NCI-H1105 treated with DMSO at 0.1 percent for 48 hours (cell line): ENCODE results near the gene CCDC24.

Experiments
- DNase-seq: peaks from one replicate; lab custom pipeline; 2025; lab: John Stamatoyannopoulos, UW

The CCDC24 gene

DNA sequence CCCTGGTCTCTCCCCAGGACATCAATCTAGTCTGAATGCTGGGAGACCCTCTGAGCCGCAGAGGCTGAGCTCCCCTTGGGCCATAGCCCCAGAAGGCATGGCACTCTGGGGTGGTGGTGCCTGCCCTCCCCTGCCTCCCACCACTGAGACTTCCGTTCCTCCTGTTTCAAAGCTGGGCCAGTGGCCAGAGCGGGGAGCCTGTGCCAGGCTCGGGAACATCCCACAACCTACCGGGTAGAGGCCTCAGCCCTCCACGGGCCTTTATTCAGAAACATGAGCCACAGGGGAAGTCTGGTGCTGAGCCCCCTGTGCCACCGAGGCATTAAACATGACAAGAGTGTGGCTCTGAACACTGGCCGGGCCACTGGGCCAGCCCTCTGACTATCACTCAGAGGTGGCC, 8.1 kb downstream of the CCDC24 start:
- no peak for DNase-seq

GRCh38 chr1:44000122-44000665, 8.8 kb downstream of the CCDC24 start:
- no peak for DNase-seq

GRCh38 chr1:44002165-44002564, 10.8 kb downstream of the CCDC24 start:
- no peak for DNase-seq

DNA sequence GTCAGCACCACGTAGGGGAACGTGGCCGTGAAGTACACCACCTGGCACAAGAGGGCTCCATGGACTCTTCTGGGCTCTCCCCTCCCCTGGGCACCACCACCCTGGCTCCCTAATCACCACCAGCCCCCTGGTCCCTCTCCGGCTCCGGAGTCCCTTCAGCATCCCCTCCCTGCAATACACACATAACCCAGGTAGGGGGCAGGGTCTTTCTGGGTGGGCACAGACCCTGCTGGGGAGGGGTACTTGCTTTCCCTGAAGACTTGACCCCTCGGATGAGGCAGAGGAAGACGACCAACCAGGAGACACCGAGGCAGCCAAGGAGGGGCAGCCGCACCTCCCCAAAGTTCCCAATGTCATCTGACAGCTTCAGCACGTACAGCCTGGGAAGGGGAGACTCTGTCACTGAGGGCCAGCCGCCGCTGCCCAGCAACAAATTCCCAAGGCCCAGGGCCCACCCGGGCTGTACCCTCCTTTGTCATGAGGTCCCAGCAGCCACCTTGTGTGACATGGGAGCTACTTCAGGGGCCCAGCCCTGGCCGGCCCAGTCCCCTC, 11.3 kb downstream of the CCDC24 start:
- no peak for DNase-seq

DNA sequence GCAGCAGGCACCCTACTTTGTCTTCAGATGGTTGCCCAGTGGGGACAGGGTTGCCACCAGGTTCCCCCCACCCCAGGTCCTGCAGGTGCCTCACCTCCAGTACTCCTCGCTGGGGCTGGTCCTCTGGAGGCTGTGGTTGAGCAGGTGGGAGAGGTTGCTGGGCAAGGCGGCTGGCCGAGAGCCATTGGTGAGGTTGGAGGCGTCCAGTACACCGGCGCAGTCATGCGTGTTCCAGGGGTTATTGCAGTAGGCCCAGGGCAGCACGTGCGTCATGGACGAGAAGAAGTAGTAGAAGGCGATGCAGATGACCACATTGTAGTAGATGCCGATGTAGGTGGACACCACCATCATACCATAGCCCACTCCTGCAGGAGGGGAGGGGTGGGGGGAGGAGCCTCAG, 16.9 kb downstream of the CCDC24 start:
- DNase-seq = no peak

GRCh38 chr1:44010935-44011471, 19.6 kb downstream of the CCDC24 start:
- DNase-seq = no peak

GRCh38 chr1:44012404-44012803, 21.0 kb downstream of the CCDC24 start:
- DNase-seq = peak; percentile 9

DNA sequence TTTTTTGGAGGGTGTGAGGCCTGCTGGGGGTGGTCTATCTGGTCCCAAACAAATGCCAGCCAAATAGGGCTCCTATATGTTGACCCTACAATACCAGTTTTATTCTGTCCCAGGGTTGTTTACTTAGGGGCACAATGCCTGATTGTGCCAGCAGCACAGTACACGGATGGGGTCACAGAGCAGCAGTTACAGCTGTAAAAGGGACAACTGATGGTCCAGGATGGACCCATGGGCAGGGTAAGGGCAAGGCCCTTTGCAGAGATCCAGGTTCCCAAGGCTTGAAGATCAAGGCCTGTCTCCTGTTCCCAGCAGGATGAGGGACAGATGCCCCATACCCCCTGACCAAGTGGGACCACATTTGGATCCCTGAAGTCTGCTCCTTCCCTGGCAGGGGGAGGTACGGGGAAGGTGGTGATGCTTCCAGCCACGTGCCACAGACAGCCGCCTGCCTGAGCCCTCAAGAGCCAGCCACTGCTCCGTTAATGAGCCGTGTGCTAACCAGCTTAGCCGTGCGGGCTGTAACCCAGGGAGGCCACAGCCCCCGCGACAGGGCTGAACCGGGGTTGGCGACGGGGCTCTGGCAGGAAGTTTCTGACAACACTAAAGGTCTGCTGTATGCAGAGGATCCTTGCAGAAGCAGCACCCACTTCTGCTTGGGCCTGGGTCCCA, 21.7 kb downstream of the CCDC24 start:
- DNase-seq = no peak

GRCh38 chr1:44013949-44014348, 22.6 kb downstream of the CCDC24 start:
- no peak for DNase-seq

DNA sequence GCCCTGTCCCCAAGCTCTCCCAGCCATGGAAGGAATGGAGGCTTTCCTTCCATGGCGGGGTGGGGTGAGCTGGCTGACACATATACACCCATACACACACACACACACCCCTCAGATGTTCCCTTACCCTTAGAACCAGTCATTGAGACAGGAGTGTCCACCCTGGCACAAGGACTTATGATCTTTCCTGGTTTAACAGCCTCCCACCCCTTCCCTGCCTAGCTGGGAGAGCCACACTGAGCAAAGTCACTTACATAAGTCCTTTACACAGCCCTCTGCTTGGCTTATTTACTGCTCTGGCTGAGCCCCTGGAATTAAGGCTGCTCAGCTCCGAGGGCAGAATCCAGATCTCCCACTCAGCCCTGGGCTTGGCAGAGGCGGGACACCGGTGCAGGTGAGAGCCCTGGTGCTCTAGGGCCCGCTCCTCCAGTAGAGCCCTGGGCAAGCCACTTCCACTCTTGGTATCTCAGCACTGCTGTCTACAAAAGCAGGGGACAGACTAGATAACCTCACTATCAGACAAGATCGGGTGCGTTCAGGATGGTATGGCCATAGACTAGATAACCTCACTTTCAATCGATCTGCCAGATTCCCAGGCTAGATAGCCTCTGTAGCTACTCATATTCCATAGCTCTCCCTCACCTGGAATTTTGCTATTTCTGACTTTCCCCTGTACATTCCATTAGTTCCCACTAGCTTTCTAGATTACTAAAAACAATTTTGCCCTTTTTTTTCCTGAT, 23.1 kb downstream of the CCDC24 start:
- no peak for DNase-seq

- no peak for DNase-seq
Measured at GRCh38 chr1:44015206-44015605, 23.8 kb downstream of the CCDC24 start.

GRCh38 chr1:44016041-44016889, 24.9 kb downstream of the CCDC24 start:
- DNase-seq = no peak

DNA sequence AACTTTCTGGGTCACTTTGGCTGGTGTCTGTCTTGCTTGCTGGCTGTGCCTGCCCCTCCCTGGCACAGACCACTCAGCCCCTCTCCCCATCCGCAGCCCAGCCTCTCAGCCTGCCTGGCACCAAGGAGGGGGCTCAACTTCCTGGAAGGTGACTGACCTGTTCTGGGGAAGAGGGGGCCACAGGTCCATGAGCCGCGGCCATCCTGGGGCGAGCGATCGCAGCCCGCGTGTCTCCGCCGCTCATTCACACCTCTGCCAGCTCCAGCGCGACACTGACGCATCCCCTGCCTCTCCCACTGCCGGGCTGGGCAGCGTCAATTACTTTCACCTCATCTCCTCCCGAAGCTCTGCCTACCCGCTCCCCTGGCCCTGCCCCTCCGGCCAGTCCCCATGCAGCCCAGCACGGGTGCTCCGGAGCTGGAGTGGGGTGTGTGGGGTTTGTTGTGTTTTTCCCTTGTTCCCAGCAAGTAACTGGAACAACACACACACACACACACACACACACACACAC, 25.5 kb downstream of the CCDC24 start:
- no peak for DNase-seq

- DNase-seq = no peak
Measured at GRCh38 chr1:44019466-44019948, 28.1 kb downstream of the CCDC24 start.

GRCh38 chr1:44020464-44020863, 29.1 kb downstream of the CCDC24 start:
- no peak for DNase-seq

DNA sequence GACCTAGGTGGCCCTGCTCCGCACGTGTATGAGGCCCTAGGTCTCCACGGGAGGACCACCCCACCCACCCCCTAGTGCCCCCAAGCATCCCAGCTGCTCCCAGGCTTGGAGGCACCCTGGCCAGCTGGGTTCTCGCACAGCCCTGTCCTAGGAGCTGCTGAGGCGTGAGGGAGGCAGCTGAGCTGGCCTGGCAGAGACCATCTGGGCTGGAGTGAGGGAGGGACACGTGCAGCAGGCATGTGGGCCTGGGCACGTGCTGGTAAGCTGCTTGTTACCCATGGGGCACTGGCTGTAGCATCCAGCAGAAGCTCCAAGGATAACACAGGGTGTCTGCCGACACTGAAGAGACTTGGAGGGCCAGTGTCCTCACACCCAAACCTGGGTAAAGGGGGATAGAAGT, 29.8 kb downstream of the CCDC24 start:
- no peak for DNase-seq

DNA sequence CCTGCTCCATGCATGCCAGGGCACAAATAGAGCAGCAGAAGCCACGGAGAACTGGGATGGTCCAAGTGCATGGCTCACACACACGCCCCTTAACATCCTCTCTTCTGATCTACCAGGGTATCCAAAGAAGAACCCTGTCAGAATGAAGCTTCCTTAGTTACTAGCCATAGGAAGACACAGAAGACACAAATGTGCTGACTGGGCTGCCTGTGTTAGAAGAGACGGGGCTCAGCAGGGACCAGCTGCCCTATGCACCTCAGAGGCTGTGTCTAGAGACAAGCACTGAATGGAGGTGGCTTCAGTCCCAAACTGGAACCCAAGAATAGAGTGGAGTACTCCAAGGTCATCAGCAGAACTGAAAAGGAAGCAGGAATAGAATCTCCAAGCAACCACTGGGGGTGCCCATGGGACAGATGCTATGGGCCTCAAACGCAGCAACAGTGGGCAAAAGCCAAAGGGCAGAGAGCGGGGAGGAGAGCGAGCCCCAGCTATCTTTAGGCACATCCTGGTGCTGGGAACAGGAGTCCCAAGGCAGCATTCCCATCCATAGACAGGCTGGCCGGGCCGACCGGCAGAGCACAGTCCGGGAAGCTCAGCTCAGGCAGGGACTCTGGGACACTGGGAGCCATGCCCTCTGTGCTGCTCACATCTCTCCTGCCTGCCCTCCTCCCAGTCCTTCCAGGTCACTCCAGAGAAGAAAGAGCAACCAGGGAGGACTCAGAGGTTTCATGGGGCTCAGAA, 30.4 kb downstream of the CCDC24 start:
- no peak for DNase-seq

DNA sequence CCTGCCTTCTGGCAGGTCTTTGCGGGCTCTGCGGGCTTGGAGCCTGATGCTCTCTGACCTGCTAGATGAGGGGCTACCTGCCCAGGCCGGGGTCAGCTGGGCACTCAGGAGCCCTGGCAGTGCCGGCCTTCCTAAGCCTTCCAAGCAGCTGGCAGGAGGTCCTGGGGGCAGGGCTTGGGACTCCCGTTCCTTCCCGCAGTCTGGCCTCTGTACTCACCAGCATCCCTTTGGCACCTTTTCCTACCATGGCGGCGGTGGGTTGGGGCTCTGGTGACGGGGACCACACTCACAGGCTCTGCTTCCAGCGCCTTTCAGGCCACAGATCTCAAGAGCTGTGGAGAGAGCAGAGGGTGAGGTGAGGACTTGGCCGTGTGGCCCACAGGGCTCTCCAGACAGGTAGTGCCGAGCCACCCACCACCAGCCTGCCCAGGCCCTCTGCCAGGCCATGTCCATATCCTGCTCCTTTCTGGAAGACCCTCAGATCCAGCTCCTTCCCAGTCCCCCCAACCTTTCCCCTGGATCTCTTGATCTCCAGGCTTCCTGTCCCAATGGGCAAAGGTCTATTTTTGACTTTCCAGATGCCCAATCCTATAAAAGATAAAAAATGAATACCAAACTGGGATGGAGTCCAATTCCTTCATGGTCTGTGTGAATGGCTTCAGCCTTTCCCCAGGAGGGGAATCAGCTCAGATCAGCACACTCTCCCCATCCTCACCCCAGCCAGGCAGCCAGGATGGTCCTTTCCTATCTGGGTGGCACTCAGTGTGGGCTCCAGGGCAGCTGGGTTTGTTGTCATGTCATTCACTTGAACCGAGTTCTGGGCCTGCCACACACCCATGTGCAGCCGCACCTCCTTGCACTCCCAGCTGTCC, 32.9 kb downstream of the CCDC24 start:
- no peak for DNase-seq

- DNase-seq = no peak
Measured at GRCh38 chr1:44024903-44025525, 33.6 kb downstream of the CCDC24 start.
